IMR-90 (cell line): ENCODE measurements around the gene RPA4. TPM values are rescaled to one million over a fixed set of nuclear protein-coding genes. Genes with fewer than 3 reads are reported as not detected.

Source experiments
- ATAC-seq: fragments of 200-7000 bp; cut with Tn5 transposase; 2 replicates; pipeline ENCODE4 v1.9.1; 2020; ENCODE audit warnings: low read depth, mild to moderate bottlenecking, moderate library complexity
- BruUV-seq: library from RNA; stranded (reverse); fragments of 400-500 nt; replicated peaks from 2 replicates; lab custom pipeline; 2021; lab: Mats Ljungman, UMichigan
- CTCF ChIA-PET: fragments of 300-600 bp; formaldehyde crosslinking; extraction: SDS; loops from one replicate; lab custom pipeline; 2021; ENCODE audit warnings: antibody characterized with exemption; lab: Yijun Ruan, JAX
- POLR2A ChIA-PET: fragments of 300-600 bp; sonication (Branson Sonifier 250); formaldehyde crosslinking; loops from one replicate; lab custom pipeline; 2022; ENCODE audit warnings: antibody characterized with exemption; ENCODE audit not compliant: unreplicated experiment; lab: Charles Lee
- DNase-seq: peaks from one replicate; pipeline ENCODE4 v3.0.0; 2013
- H2AFZ ChIP-seq: replicated peaks from 2 replicates; pipeline ENCODE3; 2013; ENCODE audit warnings: low read length, mild to moderate bottlenecking; ENCODE audit not compliant: poor library complexity
- H2AK5ac ChIP-seq: 2 replicates; pipeline ENCODE4 v1.6.1; 2013; ENCODE audit warnings: low read depth, low read length, inconsistent platforms
- H2AK9ac ChIP-seq: replicated peaks from 2 replicates; pipeline ENCODE3; 2013; ENCODE audit warnings: mild to moderate bottlenecking, low read depth, low read length, moderate library complexity; ENCODE audit not compliant: poor library complexity
- H2BK120ac ChIP-seq: 2 replicates; pipeline ENCODE4 v1.6.1; 2013; ENCODE audit warnings: low read depth, low read length, inconsistent platforms
- H2BK15ac ChIP-seq: 3 replicates; pipeline ENCODE4 v1.6.1; 2013; ENCODE audit warnings: low read depth, low read length, inconsistent platforms
- H2BK20ac ChIP-seq: 2 replicates; pipeline ENCODE4 v1.6.1; 2013; ENCODE audit warnings: low read depth, mild to moderate bottlenecking, inconsistent platforms, low read length, moderate library complexity
- H2BK5ac ChIP-seq: 2 replicates; pipeline ENCODE4 v1.6.1; 2013; ENCODE audit warnings: mild to moderate bottlenecking, low read depth, low read length, inconsistent platforms; ENCODE audit not compliant: poor library complexity, severe bottlenecking
- H3K14ac ChIP-seq: replicated peaks from 2 replicates; pipeline ENCODE4 v1.6.1; 2013; ENCODE audit warnings: low read depth, low read length, inconsistent platforms
- H3K18ac ChIP-seq: 2 replicates; pipeline ENCODE4 v1.6.1; 2013; ENCODE audit warnings: low read depth, low read length, control low read depth
- H3K23ac ChIP-seq: 2 replicates; pipeline ENCODE4 v1.6.1; 2013; ENCODE audit warnings: low read depth, low read length, inconsistent platforms
- H3K27ac ChIP-seq: 2 replicates; pipeline ENCODE4 v1.5.1; 2013; ENCODE audit warnings: mild to moderate bottlenecking, control low read depth, low read length; ENCODE audit not compliant: insufficient read depth
- H3K27me3 ChIP-seq: 2 replicates; pipeline ENCODE4 v1.6.1; 2013; ENCODE audit warnings: low read length; ENCODE audit not compliant: control insufficient read depth, insufficient read depth
- H3K36me3 ChIP-seq: 2 replicates; pipeline ENCODE4 v1.6.1; 2013; ENCODE audit warnings: low read length, mixed read lengths; ENCODE audit not compliant: control insufficient read depth, insufficient read depth
- H3K4ac ChIP-seq: 2 replicates; pipeline ENCODE4 v1.6.1; 2013; ENCODE audit warnings: low read depth, low read length, inconsistent platforms
- H3K4me1 ChIP-seq: 2 replicates; pipeline ENCODE4 v1.6.1; 2013; ENCODE audit warnings: low read length, mixed read lengths; ENCODE audit not compliant: control insufficient read depth, insufficient read depth
- H3K4me2 ChIP-seq: 2 replicates; pipeline ENCODE4 v1.6.1; 2013; ENCODE audit warnings: low read depth, mild to moderate bottlenecking, control low read depth, low read length, moderate library complexity
- H3K4me3 ChIP-seq: 2 replicates; pipeline ENCODE4 v1.5.1; 2013; ENCODE audit warnings: low read depth, mild to moderate bottlenecking, control low read depth, low read length, moderate library complexity; ENCODE audit not compliant: insufficient read depth
- H3K56ac ChIP-seq: 2 replicates; pipeline ENCODE4 v1.6.1; 2013; ENCODE audit warnings: low read length, inconsistent platforms; ENCODE audit not compliant: insufficient read depth; ENCODE audit errors: extremely low read depth
- H3K79me1 ChIP-seq, 2 experiments: 2 replicates each; pipeline ENCODE4 v1.6.1; 2013; ENCODE audit warnings: low read length in 2 of 2, inconsistent platforms in 1 of 2, low read depth in 1 of 2
- H3K9ac ChIP-seq: 2 replicates; pipeline ENCODE4 v1.6.1; 2013; ENCODE audit warnings: low read depth, low read length, control low read depth
- H3K9me1 ChIP-seq: 2 replicates; pipeline ENCODE4 v1.6.1; 2013; ENCODE audit warnings: low read length, inconsistent platforms; ENCODE audit not compliant: insufficient read depth
- H3K9me3 ChIP-seq: 2 replicates; pipeline ENCODE4 v1.6.1; 2013; ENCODE audit warnings: low read length; ENCODE audit not compliant: control insufficient read depth, insufficient read depth
- H4K20me1 ChIP-seq: 2 replicates; pipeline ENCODE4 v1.6.1; 2013; ENCODE audit warnings: low read length, inconsistent platforms; ENCODE audit not compliant: insufficient read depth
- H4K5ac ChIP-seq: 2 replicates; pipeline ENCODE4 v1.6.1; 2013; ENCODE audit warnings: mild to moderate bottlenecking, low read depth, low read length, control low read depth
- H4K8ac ChIP-seq, 2 experiments: 2 replicates each; pipeline ENCODE4 v1.6.1; 2013; ENCODE audit warnings: low read depth in 2 of 2, low read length in 2 of 2, control low read depth in 1 of 2, inconsistent platforms in 1 of 2
- H4K91ac ChIP-seq: 2 replicates; pipeline ENCODE4 v1.6.1; 2013; ENCODE audit warnings: low read depth, low read length, inconsistent platforms; ENCODE audit not compliant: insufficient read depth
- BHLHE40 ChIP-seq: fragments of 150-350 bp; IDR thresholded peaks from 2 replicates; pipeline ENCODE4 v1.6.1; 2016; ENCODE audit warnings: mild to moderate bottlenecking, low read depth, low read length
- CEBPB ChIP-seq: IDR thresholded peaks from 2 replicates; pipeline ENCODE4 v1.6.1; 2012; ENCODE audit warnings: low read depth, low read length, improper control_type of control experiment
- CHD1 ChIP-seq: IDR thresholded peaks from 2 replicates; pipeline ENCODE4 v1.6.1; 2012; ENCODE audit warnings: low read depth, low read length, improper control_type of control experiment
- ELK1 ChIP-seq: fragments of 150-350 bp; IDR thresholded peaks from 2 replicates; pipeline ENCODE4 v1.6.1; 2016; ENCODE audit warnings: low read depth, mild to moderate bottlenecking, low read length, moderate library complexity, borderline replicate concordance
- MAFK ChIP-seq: IDR thresholded peaks from 2 replicates; pipeline ENCODE4 v1.6.1; 2012; ENCODE audit warnings: low read depth, low read length, improper control_type of control experiment
- MXI1 ChIP-seq: IDR thresholded peaks from 2 replicates; pipeline ENCODE4 v1.6.1; 2012; ENCODE audit warnings: low read depth, mild to moderate bottlenecking, low read length, moderate library complexity, borderline replicate concordance
- NFE2L2 ChIP-seq: fragments of 150-350 bp; IDR thresholded peaks from 2 replicates; pipeline ENCODE4 v1.6.1; 2016; ENCODE audit warnings: low read depth, mild to moderate bottlenecking, low read length
- RCOR1 ChIP-seq: IDR thresholded peaks from 2 replicates; pipeline ENCODE4 v1.6.1; 2012; ENCODE audit warnings: mild to moderate bottlenecking, low read length, improper control_type of control experiment; ENCODE audit not compliant: insufficient replicate concordance
- RFX5 ChIP-seq: IDR thresholded peaks from 2 replicates; pipeline ENCODE4 v1.8.0; 2012; ENCODE audit warnings: low read depth, mild to moderate bottlenecking, low read length, moderate library complexity
- SMC3 ChIP-seq: fragments of 150-350 bp; IDR thresholded peaks from 2 replicates; pipeline ENCODE4 v1.6.1; 2016; ENCODE audit warnings: low read depth, mild to moderate bottlenecking, antibody characterized with exemption, low read length, moderate library complexity
- USF2 ChIP-seq: fragments of 150-350 bp; IDR thresholded peaks from 2 replicates; pipeline ENCODE4 v1.6.1; 2017; ENCODE audit warnings: mild to moderate bottlenecking, antibody characterized with exemption, low read length, low read depth
- WGBS, 2 experiments: methylation state at CpG; one replicate each; pipeline versions ENCODE4 v1.1.5 to v1.1.7; 2013; ENCODE audit warnings: missing lambda C conversion rate in 2 of 2; ENCODE audit not compliant: insufficient read length in 1 of 2; ENCODE audit errors: extremely low coverage in 2 of 2; 5-methylcytosine and 5-hydroxymethylcytosine counted together
- dilution Hi-C: fragments of 300-500 bp; cut with HindIII; formaldehyde crosslinking; loops from one replicate; pipeline ENCODE4 v1.14.3; 2018; ENCODE audit warnings: low sequenced_read_pairs; ENCODE audit not compliant: unreplicated experiment
- in situ Hi-C: fragments of 300-500 bp; cut with MboI; formaldehyde crosslinking; loops from 3 replicates; pipeline ENCODE4 v1.14.3; 2019; ENCODE audit warnings: low sequenced_read_pairs, inconsistent platforms, mixed read lengths
- intact Hi-C: fragments of 100-400 bp; cut with micrococcal nuclease; formaldehyde crosslinking; loops from 2 replicates; pipeline ENCODE4 v1.10.0; 2022
- polyA plus RNA-seq, 3 experiments: library from polyadenylated mRNA; depleted of rRNA; stranded (reverse); fragments of >200 nt; gene quantifications; 2 replicates each; pipeline ENCODE4 v1.2.3, GENCODE V29; 2012; ENCODE audit warnings: low replicate concordance in 1 of 3
- total RNA-seq: library from RNA; depleted of rRNA; stranded (reverse); fragments of >200 nt; gene quantifications from 2 replicates; pipeline ENCODE4 v1.2.3, GENCODE V29; 2012
- TF ChIP-seq, protein P1 (sequence below): conservative IDR thresholded peaks from 2 replicates; pipeline ENCODE4 v1.5.1; 2012; ENCODE audit warnings: mild to moderate bottlenecking, low read depth, low read length, improper control_type of control experiment

RPA4 gene
- total and polyA plus RNA-seq, 2 of the 4 experiments (the other 2 are of a cell fraction), result 0.36 to 2.5 TPM

- H3K27ac ChIP-seq, result no peak overlapping the region
- DNase-seq (no peak), ATAC-seq (no peak)
- no peak overlapping the region for H4K91ac ChIP-seq
- H3K23ac ChIP-seq, result no peak overlapping the region
- no peaks in the 10 kb centered on the region for H3K9me1 ChIP-seq
- no peaks in the 10 kb centered on the region for H3K79me1 ChIP-seq
- no peak overlapping the region for H4K8ac ChIP-seq
- H3K14ac ChIP-seq, result no peak overlapping the region
- no peaks in the 10 kb centered on the region for H4K20me1 ChIP-seq
- no peak overlapping the region for H4K5ac ChIP-seq
- no peak for TF ChIP-seq CEBPB
- TF ChIP-seq SMC3, result no peak
- TF ChIP-seq, protein P1, sequence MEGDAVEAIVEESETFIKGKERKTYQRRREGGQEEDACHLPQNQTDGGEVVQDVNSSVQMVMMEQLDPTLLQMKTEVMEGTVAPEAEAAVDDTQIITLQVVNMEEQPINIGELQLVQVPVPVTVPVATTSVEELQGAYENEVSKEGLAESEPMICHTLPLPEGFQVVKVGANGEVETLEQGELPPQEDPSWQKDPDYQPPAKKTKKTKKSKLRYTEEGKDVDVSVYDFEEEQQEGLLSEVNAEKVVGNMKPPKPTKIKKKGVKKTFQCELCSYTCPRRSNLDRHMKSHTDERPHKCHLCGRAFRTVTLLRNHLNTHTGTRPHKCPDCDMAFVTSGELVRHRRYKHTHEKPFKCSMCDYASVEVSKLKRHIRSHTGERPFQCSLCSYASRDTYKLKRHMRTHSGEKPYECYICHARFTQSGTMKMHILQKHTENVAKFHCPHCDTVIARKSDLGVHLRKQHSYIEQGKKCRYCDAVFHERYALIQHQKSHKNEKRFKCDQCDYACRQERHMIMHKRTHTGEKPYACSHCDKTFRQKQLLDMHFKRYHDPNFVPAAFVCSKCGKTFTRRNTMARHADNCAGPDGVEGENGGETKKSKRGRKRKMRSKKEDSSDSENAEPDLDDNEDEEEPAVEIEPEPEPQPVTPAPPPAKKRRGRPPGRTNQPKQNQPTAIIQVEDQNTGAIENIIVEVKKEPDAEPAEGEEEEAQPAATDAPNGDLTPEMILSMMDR, result no peak
- no peak for TF ChIP-seq NFE2L2
- no peak for TF ChIP-seq MAFK
- TF ChIP-seq MXI1, result no peak
- TF ChIP-seq USF2, result no peak
- no peak for TF ChIP-seq RCOR1
- TF ChIP-seq ELK1, result no peak
- no peak for TF ChIP-seq CHD1
- no peak for TF ChIP-seq BHLHE40
- TF ChIP-seq RFX5, result no peak
- no peak overlapping the region for H2AK5ac ChIP-seq
- ChIA-PET POLR2A (no interaction called here), CTCF (no interaction called here)
- no peaks in the 10 kb centered on the region for H3K4me1 ChIP-seq
- in situ Hi-C loops, result no loop called here
- H3K9me3 ChIP-seq, result no peaks in the 10 kb centered on the region
- no peak overlapping the region for H2BK5ac ChIP-seq
- no TSS peak for BruUV-seq
- H3K56ac ChIP-seq, result no peak overlapping the region
- no peak overlapping the region for H2BK120ac ChIP-seq
- H3K18ac ChIP-seq, result no peak overlapping the region
- H3K4me3 ChIP-seq, result no peak overlapping the region
- intact Hi-C loops, result no loop called here
- H3K9ac ChIP-seq, result no peak overlapping the region
- H2AK9ac ChIP-seq, result no peak overlapping the region
- H3K4ac ChIP-seq, result no peak overlapping the region
- no peaks in the 10 kb centered on the region for H3K27me3 ChIP-seq
- H2BK20ac ChIP-seq, result no peak overlapping the region
- H2BK15ac ChIP-seq, result no peak overlapping the region
- H3K4me2 ChIP-seq, result no peak overlapping the region
- no peak overlapping the region for H2AFZ ChIP-seq
- H3K36me3 ChIP-seq, result no peaks in the 10 kb centered on the region
- WGBS, 2 experiments, result no CpG with 5 or more reads among the region's 3 CpGs
- dilution Hi-C loops, result no loop called here
Measured at GRCh38 chrX:96924581-96924980, 40.9 kb downstream of the RPA4 start.
